Esophagus squamous epithelium (tissue), 5 donors: ENCODE measurements around the gene SNAP91. TPM values are rescaled to one million over a fixed set of nuclear protein-coding genes. Genes with fewer than 3 reads are reported as not detected.
A peak's percentile ranks its signal among the peaks of the same experiment; 100 is the strongest.

Source experiments
- DNase-seq: peaks from one replicate; lab custom pipeline; 2025; lab: John Stamatoyannopoulos, UW
- H3K27ac ChIP-seq, 4 donors: fragments of 200-600 bp; sonication (generic); one replicate each; pipeline ENCODE4 v1.5.1; 2016 to 2019; ENCODE audit warnings: mild to moderate bottlenecking in 1 of 4
- H3K27me3 ChIP-seq, 4 donors: fragments of 200-600 bp; sonication (generic); 1 replicate in 3 of 4; 2 replicates in 1 of 4; pipeline versions ENCODE4 v1.5.1 to v1.6.0; 2017 to 2021; ENCODE audit warnings: antibody characterized with exemption in 1 of 4
- H3K36me3 ChIP-seq, 3 donors: fragments of 200-600 bp; sonication (generic); one replicate each; pipeline ENCODE4 v1.5.1; 2016 to 2019
- H3K4me1 ChIP-seq, 3 donors: fragments of 200-600 bp; sonication (generic); one replicate each; pipeline ENCODE4 v1.5.1; 2017 to 2019
- H3K4me3 ChIP-seq, 4 donors: fragments of 200-600 bp; sonication (generic); 1 replicate in 3 of 4; 2 replicates in 1 of 4; pipeline ENCODE4 v1.5.1; 2016 to 2019; ENCODE audit warnings: mild to moderate bottlenecking in 2 of 4, moderate library complexity in 1 of 4
- H3K9me3 ChIP-seq, 3 donors: fragments of 200-600 bp; sonication (generic); one replicate each; pipeline ENCODE4 v1.5.1; 2016 to 2019
- CTCF ChIP-seq, 6 experiments: fragments of 450-650 bp in 4 of 6; fragments of 200-600 bp in 2 of 6; sonication (generic) in 2 of 6; IDR thresholded peaks; one replicate each; pipeline ENCODE4 v1.5.1; 2016 to 2019; ENCODE audit warnings: antibody characterized with exemption in 6 of 6, mild to moderate bottlenecking in 4 of 6, moderate library complexity in 4 of 6
- POLR2A ChIP-seq, 4 donors: fragments of 450-650 bp; IDR thresholded peaks; one replicate each; pipeline ENCODE4 v1.6.1; 2017; ENCODE audit warnings: antibody characterized with exemption in 4 of 4, mild to moderate bottlenecking in 4 of 4, moderate library complexity in 3 of 4
- WGBS, 2 donors: methylation state at CpG; one replicate each; pipeline ENCODE4 v1.1.5; 2018; 5-methylcytosine and 5-hydroxymethylcytosine counted together
- intact Hi-C: fragments of 100-400 bp; cut with DNase I; formaldehyde crosslinking; loops from one replicate; pipeline ENCODE4 v1.15.0; 2022
- total RNA-seq, 4 donors: library from RNA; depleted of rRNA; stranded (reverse); fragments of >200 nt; gene quantifications; one replicate each; pipeline ENCODE4 v1.1.0, GENCODE V29; 2016
- donor health status: DM: yes; HTN: yes; CAD: no.

The SNAP91 gene
- total RNA-seq, 4 donors from 2014 or later: not detected

- 10 to 30% methylated on average over 4 of the region's 4 CpGs for WGBS, 2 donors
- DNase-seq: no peak
- H3K4me1 ChIP-seq: peaks cover 0 to 14% (median 10%) of the 10 kb centered on the region in 3 donors
- H3K36me3 ChIP-seq: no peaks in the 10 kb centered on the region
- no peaks in the 10 kb centered on the region for H3K9me3 ChIP-seq
- intact Hi-C loops: loop anchor here (2.0 to 5.0 kb wide), 2 partner anchors 98 to 292 kb away; no protein-coding TSS in a partner anchor
- TF ChIP-seq CTCF (IDR thresholded peaks at IDR 0.05) (peak; percentile 25 to 85 (median 75)), POLR2A (IDR thresholded peaks at IDR 0.05) (no peak)
- H3K4me3 ChIP-seq: no peak overlapping the region
- H3K27me3 ChIP-seq: peaks cover 0 to 27% (median 0%) of the 10 kb centered on the region in 4 donors
- no peak overlapping the region for H3K27ac ChIP-seq
These were observed 193.9 kb downstream of the SNAP91 start for GRCh38 chr6:83514866-83515466.

GRCh38 chr6:83514466-83514865 lies 194.4 kb downstream of the SNAP91 start:
- H3K4me3 ChIP-seq: no peak overlapping the region
- intact Hi-C loops: loop anchor here (2.0 to 5.0 kb wide), 2 partner anchors 97 to 292 kb away; no protein-coding TSS in a partner anchor
- no peak for DNase-seq
- no peak overlapping the region for H3K27ac ChIP-seq
- peaks cover 0 to 14% (median 10%) of the 10 kb centered on the region in 3 donors for H3K4me1 ChIP-seq
- no peaks in the 10 kb centered on the region for H3K36me3 ChIP-seq
- WGBS, 2 donors: 57 to 68% methylated on average over 1 of the region's 1 CpG
- no peaks in the 10 kb centered on the region for H3K9me3 ChIP-seq
- TF ChIP-seq POLR2A (IDR thresholded peaks at IDR 0.05): no peak
- TF ChIP-seq CTCF (IDR thresholded peaks at IDR 0.05): no peak
- peaks cover 0 to 27% (median 0%) of the 10 kb centered on the region in 4 donors for H3K27me3 ChIP-seq

- intact Hi-C loops: loop anchor here (5.0 kb wide), 1 partner anchor 95 kb away; no protein-coding TSS in a partner anchor
- no peaks in the 10 kb centered on the region for H3K9me3 ChIP-seq
- TF ChIP-seq POLR2A (IDR thresholded peaks at IDR 0.05) (no peak), CTCF (IDR thresholded peaks at IDR 0.05) (peak in 5 of 6 experiments; percentile 32 to 62 (median 43))
- H3K4me1 ChIP-seq: peaks cover 0 to 14% (median 10%) of the 10 kb centered on the region in 3 donors
- peak within 1 kb of the TSS; percentile 19 to 66 (median 42) for H3K4me3 ChIP-seq
- DNase-seq: no peak
- H3K36me3 ChIP-seq: no peaks in the 10 kb centered on the region
- peaks cover 0 to 27% (median 0%) of the 10 kb centered on the region in 4 donors for H3K27me3 ChIP-seq
- H3K27ac ChIP-seq: peak within 1 kb of the TSS in 2 of 4 donors; percentile 3 to 17
- 0 to 3% methylated on average over 7 to 16 of the region's 38 CpGs for WGBS, 2 donors
These were observed 196.8 kb downstream of the SNAP91 start, which contains the start of gene PRSS35 for GRCh38 chr6:83511901-83512681. Gene PRSS35 (plus strand): TSS chr6:83512534. CDS start chr6:83523442, 10,908 bp downstream.

- no peak for DNase-seq
- Histone ChIP-seq H3K27me3 (peaks cover 0 to 27% (median 0%) of the 10 kb centered on the region in 4 donors), H3K9me3 (no peaks in the 10 kb centered on the region), H3K4me1 (peaks cover 0 to 14% (median 10%) of the 10 kb centered on the region in 3 donors), H3K27ac (no peak overlapping the region), H3K36me3 (no peaks in the 10 kb centered on the region), H3K4me3 (no peak overlapping the region)
- WGBS, 2 donors: 75 to 79% methylated on average over 8 of the region's 8 CpGs
- no peak for TF ChIP-seq POLR2A (IDR thresholded peaks at IDR 0.05)
- TF ChIP-seq CTCF (IDR thresholded peaks at IDR 0.05): no peak
- intact Hi-C loops: loop anchor here (5.0 kb wide), 1 partner anchor 94 kb away; no protein-coding TSS in a partner anchor
These were observed 197.6 kb downstream of the SNAP91 start for GRCh38 chr6:83511266-83511665.
